GM21723 (cell line): Measurements from ENCODE around the gene SLC13A4.
"Not testable (repeated sequence)": the region's sequence is repeated elsewhere in the genome, so short reads cannot be mapped to it uniquely, and the experiment has no call there.

Source experiments
- ATAC-seq: cut with Tn5 transposase; IDR thresholded peaks from one replicate; pipeline ENCODE4 v1.9.1; 2021; ENCODE audit warnings: mild to moderate bottlenecking, moderate library complexity; ENCODE audit not compliant: unreplicated experiment

The SLC13A4 gene

GRCh38 chr7:135666846-135667245 lies 61.1 kb downstream of the SLC13A4 start:
- ATAC-seq = no peak

GRCh38 chr7:135666156-135666555 lies 61.8 kb downstream of the SLC13A4 start:
- ATAC-seq = no peak

- no peak for ATAC-seq
Measured at GRCh38 chr7:135665042-135665441, 62.9 kb downstream of the SLC13A4 start.

GRCh38 chr7:135664046-135664589 lies 63.9 kb downstream of the SLC13A4 start:
- no peak for ATAC-seq

- ATAC-seq = peak; percentile 95
Measured at GRCh38 chr7:135662373-135663114, 65.4 kb downstream of the SLC13A4 start, which contains the start of gene STMP1. Gene STMP1 (plus strand): TSS chr7:135662514.

GRCh38 chr7:135662123-135662372 lies 65.9 kb downstream of the SLC13A4 start:
- no peak for ATAC-seq

GRCh38 chr7:135661311-135662122 lies 66.5 kb downstream of the SLC13A4 start:
- ATAC-seq = peak; percentile 6

- ATAC-seq = no peak
Measured at GRCh38 chr7:135659159-135659846, 68.7 kb downstream of the SLC13A4 start.

- no peak for ATAC-seq
Measured at GRCh38 chr7:135658564-135658963, 69.4 kb downstream of the SLC13A4 start.

GRCh38 chr7:135653340-135654080 lies 74.5 kb downstream of the SLC13A4 start:
- no peak for ATAC-seq

GRCh38 chr7:135650831-135651573 lies 77.0 kb downstream of the SLC13A4 start:
- ATAC-seq = no peak

- ATAC-seq = no peak
Measured at GRCh38 chr7:135648235-135648634, 79.8 kb downstream of the SLC13A4 start.

GRCh38 chr7:135647755-135648154 lies 80.2 kb downstream of the SLC13A4 start:
- no peak for ATAC-seq

GRCh38 chr7:135645296-135645904 lies 82.6 kb downstream of the SLC13A4 start:
- no peak for ATAC-seq

GRCh38 chr7:135644729-135645128 lies 83.3 kb downstream of the SLC13A4 start:
- ATAC-seq = no peak

- ATAC-seq = no peak
Measured at GRCh38 chr7:135644154-135644553, 83.8 kb downstream of the SLC13A4 start.

GRCh38 chr7:135639690-135640089 lies 88.3 kb downstream of the SLC13A4 start:
- not testable (repeated sequence) for ATAC-seq

GRCh38 chr7:135634191-135634878 lies 93.7 kb downstream of the SLC13A4 start:
- ATAC-seq = no peak
